Measurements from ENCODE around the gene PADI3. TPM values are rescaled to one million over a fixed set of nuclear protein-coding genes. Genes with fewer than 3 reads are reported as not detected.

PADI3 gene
- total RNA-seq, 8 experiments from 2014 or later = 0.04 to 0.14 (median 0.12) TPM; not detected in 4

- Histone ChIP-seq H3K4me3 (no peak overlapping the region), H3K4me1 (replicated peaks in 1 of 2) (no peaks in the 10 kb centered on the region), H3K27ac (no peak overlapping the region)
- in situ Hi-C loops (cut with MboI; ENCODE audit: low pct_unique_long_range_greater_than_20kb in 2 of 9, low sequenced_read_pairs in 9 of 9, unreplicated experiment in 9 of 9) = no loop called here
- 35 to 73% (median 42%) methylated on average over 2 to 3 of the region's 3 CpGs; no CpG with 5 or more reads in 6 of the 10 experiments for WGBS, 10 experiments
- ATAC-seq (replicated peaks in 6 of 8) = peak in 2 of 8 experiments; percentile 40 to 62
These were observed 2.9 kb downstream of the PADI3 start for GRCh38 chr1:17251701-17252376.

- Histone ChIP-seq H3K4me1 (replicated peaks in 1 of 2) (no peaks in the 10 kb centered on the region), H3K4me3 (no peak overlapping the region), H3K27ac (no peak overlapping the region)
- no peak for ATAC-seq (replicated peaks in 6 of 8)
- in situ Hi-C loops (cut with MboI; ENCODE audit: low pct_unique_long_range_greater_than_20kb in 2 of 9, low sequenced_read_pairs in 9 of 9, unreplicated experiment in 9 of 9) = no loop called here
- 20 to 100% (median 61%) methylated on average over 1 to 4 of the region's 5 CpGs; no CpG with 5 or more reads in 5 of the 10 experiments for WGBS, 10 experiments
These were observed 6.4 kb downstream of the PADI3 start for GRCh38 chr1:17255336-17255735.

- ATAC-seq (replicated peaks in 6 of 8) = peak in 2 of 8 experiments; percentile 34 to 62
- WGBS, 10 experiments = 6 to 93% (median 83%) methylated on average over 2 to 6 of the region's 9 CpGs; no CpG with 5 or more reads in 4 of the 10 experiments
- in situ Hi-C loops (cut with MboI; ENCODE audit: low pct_unique_long_range_greater_than_20kb in 2 of 9, low sequenced_read_pairs in 9 of 9, unreplicated experiment in 9 of 9) = no loop called here
These were observed 9.3 kb downstream of the PADI3 start for GRCh38 chr1:17258116-17258757.

GRCh38 chr1:17258758-17259130, 9.8 kb downstream of the PADI3 start:
- H3K4me3 ChIP-seq = no peak overlapping the region
- in situ Hi-C loops (cut with MboI; ENCODE audit: low pct_unique_long_range_greater_than_20kb in 2 of 9, low sequenced_read_pairs in 9 of 9, unreplicated experiment in 9 of 9) = no loop called here
- WGBS, 10 experiments = 60 to 88% (median 77%) methylated on average over 1 to 6 of the region's 6 CpGs; no CpG with 5 or more reads in 4 of the 10 experiments
- H3K4me1 ChIP-seq (replicated peaks in 1 of 2) = no peaks in the 10 kb centered on the region
- no peak for ATAC-seq (replicated peaks in 6 of 8)
- no peak overlapping the region for H3K27ac ChIP-seq

More at GRCh38 chr1:17258116-17258757, 9.3 kb downstream of the PADI3 start:
- Histone ChIP-seq H3K4me3 (no peak overlapping the region), H3K27ac (no peak overlapping the region), H3K4me1 (replicated peaks in 1 of 2) (no peaks in the 10 kb centered on the region)

GRCh38 chr1:17259233-17259873, 10.5 kb downstream of the PADI3 start:
- H3K4me1 ChIP-seq (replicated peaks in 1 of 2) = no peaks in the 10 kb centered on the region
- in situ Hi-C loops (cut with MboI; ENCODE audit: low pct_unique_long_range_greater_than_20kb in 2 of 9, low sequenced_read_pairs in 9 of 9, unreplicated experiment in 9 of 9) = no loop called here
- no peak overlapping the region for H3K27ac ChIP-seq
- ATAC-seq (replicated peaks in 6 of 8) = no peak
- 50 to 88% (median 78%) methylated on average over 2 to 20 of the region's 24 CpGs; no CpG with 5 or more reads in 4 of the 10 experiments for WGBS, 10 experiments
- H3K4me3 ChIP-seq = no peak overlapping the region

- Histone ChIP-seq H3K27ac (no peak overlapping the region), H3K4me3 (no peak overlapping the region), H3K4me1 (replicated peaks in 1 of 2) (no peaks in the 10 kb centered on the region)
- 63 to 90% (median 78%) methylated on average over 2 to 7 of the region's 7 CpGs; no CpG with 5 or more reads in 4 of the 10 experiments for WGBS, 10 experiments
- ATAC-seq (replicated peaks in 6 of 8) = no peak
- in situ Hi-C loops (cut with MboI; ENCODE audit: low pct_unique_long_range_greater_than_20kb in 2 of 9, low sequenced_read_pairs in 9 of 9, unreplicated experiment in 9 of 9) = no loop called here
These were observed 11.4 kb downstream of the PADI3 start for GRCh38 chr1:17260264-17260663.

GRCh38 chr1:17260738-17261137, 11.8 kb downstream of the PADI3 start:
- H3K4me1 ChIP-seq (replicated peaks in 1 of 2) = no peaks in the 10 kb centered on the region
- in situ Hi-C loops (cut with MboI; ENCODE audit: low pct_unique_long_range_greater_than_20kb in 2 of 9, low sequenced_read_pairs in 9 of 9, unreplicated experiment in 9 of 9) = no loop called here
- 33 to 97% (median 80%) methylated on average over 1 to 5 of the region's 5 CpGs; no CpG with 5 or more reads in 5 of the 10 experiments for WGBS, 10 experiments
- no peak for ATAC-seq (replicated peaks in 6 of 8)
- H3K27ac ChIP-seq = no peak overlapping the region
- H3K4me3 ChIP-seq = no peak overlapping the region

GRCh38 chr1:17263936-17264335, 15.0 kb downstream of the PADI3 start:
- H3K4me3 ChIP-seq = no peak overlapping the region
- in situ Hi-C loops (cut with MboI; ENCODE audit: low pct_unique_long_range_greater_than_20kb in 2 of 9, low sequenced_read_pairs in 9 of 9, unreplicated experiment in 9 of 9) = no loop called here
- H3K4me1 ChIP-seq (replicated peaks in 1 of 2) = no peaks in the 10 kb centered on the region
- H3K27ac ChIP-seq = no peak overlapping the region
- ATAC-seq (replicated peaks in 6 of 8) = peak in 1 of 8 experiments; percentile 78

- no peak for ATAC-seq (replicated peaks in 6 of 8)
- no peak overlapping the region for H3K27ac ChIP-seq
- in situ Hi-C loops (cut with MboI; ENCODE audit: low pct_unique_long_range_greater_than_20kb in 2 of 9, low sequenced_read_pairs in 9 of 9, unreplicated experiment in 9 of 9) = no loop called here
- no peaks in the 10 kb centered on the region for H3K4me1 ChIP-seq (replicated peaks in 1 of 2)
- 27 to 98% (median 90%) methylated on average over 2 to 5 of the region's 5 CpGs; no CpG with 5 or more reads in 1 of the 10 experiments for WGBS, 10 experiments
- no peak overlapping the region for H3K4me3 ChIP-seq
These were observed 15.6 kb downstream of the PADI3 start for GRCh38 chr1:17264470-17264869.

GRCh38 chr1:17265162-17265561, 16.3 kb downstream of the PADI3 start:
- WGBS, 10 experiments = 20 to 100% (median 79%) methylated on average over 1 to 2 of the region's 2 CpGs; no CpG with 5 or more reads in 4 of the 10 experiments
- Histone ChIP-seq H3K27ac (no peak overlapping the region), H3K4me1 (replicated peaks in 1 of 2) (no peaks in the 10 kb centered on the region), H3K4me3 (no peak overlapping the region)
- peak in 1 of 8 experiments; percentile 36 for ATAC-seq (replicated peaks in 6 of 8)
- in situ Hi-C loops (cut with MboI; ENCODE audit: low pct_unique_long_range_greater_than_20kb in 2 of 9, low sequenced_read_pairs in 9 of 9, unreplicated experiment in 9 of 9) = no loop called here

- in situ Hi-C loops (cut with MboI; ENCODE audit: low pct_unique_long_range_greater_than_20kb in 2 of 9, low sequenced_read_pairs in 9 of 9, unreplicated experiment in 9 of 9) = no loop called here
- H3K27ac ChIP-seq = no peak overlapping the region
- no peaks in the 10 kb centered on the region for H3K4me1 ChIP-seq (replicated peaks in 1 of 2)
- WGBS, 10 experiments = 48 to 100% (median 67%) methylated on average over 1 to 3 of the region's 4 CpGs; no CpG with 5 or more reads in 2 of the 10 experiments
- H3K4me3 ChIP-seq = no peak overlapping the region
- ATAC-seq (replicated peaks in 6 of 8) = no peak
These were observed 17.1 kb downstream of the PADI3 start for GRCh38 chr1:17265950-17266349.

- ATAC-seq (replicated peaks in 6 of 8) = no peak
- WGBS, 10 experiments = 80 to 94% (median 81%) methylated on average over 1 to 20 of the region's 23 CpGs; no CpG with 5 or more reads in 3 of the 10 experiments
- H3K27ac ChIP-seq = no peak overlapping the region
- in situ Hi-C loops (cut with MboI; ENCODE audit: low pct_unique_long_range_greater_than_20kb in 2 of 9, low sequenced_read_pairs in 9 of 9, unreplicated experiment in 9 of 9) = no loop called here
- H3K4me3 ChIP-seq = no peak overlapping the region
- H3K4me1 ChIP-seq (replicated peaks in 1 of 2) = no peaks in the 10 kb centered on the region
These were observed 22.2 kb downstream of the PADI3 start for GRCh38 chr1:17270891-17271765.

All from motor neuron (in vitro differentiated cells).